GM10248 (cell line): ENCODE results near the gene QSER1.
A peak's percentile ranks its signal among the peaks of the same experiment; 100 is the strongest.

Experiments
- CTCF ChIA-PET: fragments of 300-600 bp; sonication (Branson Sonifier 250); formaldehyde crosslinking; extraction: SDS; loops from one replicate; lab custom pipeline; 2021; ENCODE audit warnings: antibody characterized with exemption; lab: Yijun Ruan, JAX
- POLR2A ChIA-PET: fragments of 350-650 bp; sonication (Branson Sonifier 250); formaldehyde crosslinking; extraction: SDS; loops from one replicate; lab custom pipeline; 2020; ENCODE audit warnings: antibody characterized with exemption; lab: Yijun Ruan, JAX
- DNase-seq: peaks from one replicate; pipeline ENCODE4 v3.0.0; 2012; ENCODE audit errors: extremely low spot score
- CTCF ChIP-seq: IDR thresholded peaks from 2 replicates; pipeline ENCODE4 v1.5.1; 2012; ENCODE audit warnings: mild to moderate bottlenecking, low read depth; ENCODE audit errors: extremely low read depth, missing control alignments, control extremely low read depth

Gene QSER1

GRCh38 chr11:33005175-33005574 lies 112.6 kb downstream of the QSER1 start:
- ChIA-PET POLR2A (no interaction called here), CTCF (interaction anchor here (1.2 to 1.9 kb wide), 2 partner anchors 20 to 27 kb away, joined by 3 to 4 read pairs; no protein-coding TSS in a partner anchor)
- no peak for TF ChIP-seq CTCF
- DNase-seq: no peak

- no peak for TF ChIP-seq CTCF
- ChIA-PET CTCF (interaction anchor here (1.2 to 1.9 kb wide), 2 partner anchors 19 to 26 kb away, joined by 3 to 4 read pairs; no protein-coding TSS in a partner anchor), POLR2A (no interaction called here)
- no peak for DNase-seq
Measured at GRCh38 chr11:33006010-33006409, 113.4 kb downstream of the QSER1 start.

DNA sequence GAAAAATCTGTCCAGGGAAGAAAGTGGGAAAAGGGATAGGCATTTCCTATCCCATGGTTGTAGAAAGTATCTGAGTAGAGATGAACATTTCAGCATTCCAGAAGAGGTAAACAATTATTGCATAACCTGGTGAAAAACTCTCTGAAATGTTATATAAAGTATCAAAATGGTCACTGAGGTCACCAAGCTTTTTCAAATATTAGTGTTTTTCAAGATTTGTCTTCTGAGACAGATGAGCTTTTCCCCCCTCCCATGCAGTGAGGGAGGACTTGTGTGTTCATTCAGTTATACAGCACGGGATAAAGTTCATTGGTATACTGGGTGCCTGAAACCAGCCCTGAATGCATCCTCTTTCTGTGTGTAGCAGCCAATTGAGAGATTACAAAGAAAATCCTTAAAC lies 121.1 kb downstream of the QSER1 start:
- no peak for DNase-seq
- CTCF ChIA-PET: no interaction called here
- TF ChIP-seq CTCF: no peak
- POLR2A ChIA-PET: no interaction called here

DNA sequence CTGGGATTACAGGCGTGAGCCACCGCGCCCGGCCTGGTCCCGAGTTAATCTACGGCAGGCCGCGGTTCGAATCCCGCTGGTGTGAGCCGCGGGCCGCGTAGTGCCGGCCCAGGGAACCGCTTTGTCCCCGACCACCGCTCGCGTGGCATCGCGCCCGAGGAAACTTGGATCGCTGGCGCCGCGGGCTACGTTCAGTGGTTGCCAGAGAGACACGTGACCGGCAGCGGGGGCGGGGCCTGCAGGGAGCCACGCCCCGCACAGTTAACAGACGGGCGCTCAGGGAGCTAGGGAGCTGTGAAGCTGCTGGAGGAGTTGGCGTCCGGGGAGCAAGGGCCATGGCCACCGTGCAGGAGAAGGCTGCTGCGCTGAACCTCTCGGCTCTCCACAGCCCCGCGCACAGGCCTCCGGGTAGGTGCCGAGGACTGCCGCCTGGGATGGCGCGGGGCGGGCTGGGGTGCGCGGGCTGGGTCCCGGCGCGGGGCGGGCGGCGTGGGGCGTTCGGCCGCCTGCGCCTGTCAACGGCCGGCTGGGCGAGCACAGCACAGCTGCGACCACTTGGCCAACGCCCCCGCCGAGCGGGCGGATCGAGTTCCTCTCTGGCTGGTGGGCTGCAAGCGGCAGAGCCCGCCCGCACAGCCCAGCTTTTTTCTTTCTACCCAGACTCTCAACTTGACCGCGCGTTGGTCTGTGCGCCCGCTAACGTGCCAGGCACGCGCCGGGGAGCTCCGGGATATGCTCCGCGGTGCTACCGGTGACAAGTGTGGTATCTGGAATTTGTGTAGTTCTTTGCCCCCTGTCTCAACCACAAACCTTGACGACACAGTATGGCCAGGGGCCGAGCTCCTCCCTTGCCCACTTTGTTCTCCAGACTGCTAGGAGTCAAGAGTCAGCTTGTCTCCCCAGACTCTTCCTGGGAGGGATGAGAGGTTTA lies 123.3 kb downstream of the QSER1 start, which contains the start of gene DEPDC7:
Gene DEPDC7, plus strand, starts transcription at position 258 of the 931 bp plus-strand sequence. Its CDS starts 78 bp downstream, at position 336.
- no peak for TF ChIP-seq CTCF
- ChIA-PET POLR2A (interaction anchor here (1.1 kb wide), 1 partner anchor 24 kb away, joined by 4 read pairs; the partner anchor contains the start of gene TCP11L1), CTCF (interaction anchor here (0.6 to 2.3 kb wide), 5 partner anchors 9 to 49 kb away, joined by 3 to 9 read pairs (median 5); no protein-coding TSS in a partner anchor)
- peak; percentile 88 for DNase-seq

- CTCF ChIA-PET: interaction anchor here (0.6 to 2.3 kb wide), 4 partner anchors 9 to 49 kb away, joined by 3 to 9 read pairs (median 5); no protein-coding TSS in a partner anchor
- POLR2A ChIA-PET: interaction anchor here (1.1 kb wide), 1 partner anchor 23 kb away, joined by 4 read pairs; the partner anchor contains the start of gene TCP11L1
- DNase-seq: no peak
- no peak for TF ChIP-seq CTCF
Measured at GRCh38 chr11:33016654-33017053, 124.0 kb downstream of the QSER1 start.

DNA sequence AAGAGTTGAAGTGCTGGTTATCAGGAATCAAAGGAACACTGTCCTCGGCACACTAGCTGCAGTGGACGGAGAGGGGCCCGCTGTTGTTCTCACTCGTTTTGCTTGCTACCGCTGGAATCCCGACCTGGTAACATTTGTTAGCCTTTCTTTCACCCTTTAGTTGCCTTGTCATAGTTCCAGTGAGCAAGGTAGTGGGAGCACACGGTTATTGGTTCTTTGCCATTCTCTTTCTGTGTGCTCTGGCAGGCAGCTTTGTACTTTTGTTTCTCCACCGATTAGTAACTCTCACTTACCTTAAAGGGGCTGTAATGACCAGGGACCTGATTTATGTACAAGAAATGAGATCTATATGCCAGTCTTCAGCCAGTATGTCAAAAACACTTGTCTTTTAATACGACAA lies 124.9 kb downstream of the QSER1 start:
- POLR2A ChIA-PET: no interaction called here
- no peak for TF ChIP-seq CTCF
- no peak for DNase-seq

More for the DNA sequence above, 124.9 kb downstream of the QSER1 start:
- CTCF ChIA-PET: interaction anchor here (2.3 kb wide), 1 partner anchor 14 kb away, joined by 9 read pairs; no protein-coding TSS in a partner anchor
